GM12891 (cell line): Measurements from ENCODE around the gene ICE2.

Source experiments
- POLR2A ChIP-seq: IDR thresholded peaks from 2 replicates; pipeline ENCODE4 v1.6.1; 2011; ENCODE audit warnings: low read depth, low read length, control low read depth
- SPI1 ChIP-seq: IDR thresholded peaks from 2 replicates; pipeline ENCODE4 v1.6.1; 2011; ENCODE audit warnings: low read depth, low read length, control low read depth
- TAF1 ChIP-seq: IDR thresholded peaks from 2 replicates; pipeline ENCODE4 v1.6.1; 2011; ENCODE audit warnings: low read depth, low read length, control low read depth

GRCh38 chr15:60384053-60384452 lies 94.9 kb downstream of the ICE2 start:
- TF ChIP-seq POLR2A (no peak), SPI1 (no peak), TAF1 (no peak)
